Natural killer cell (primary cell): Measurements from ENCODE around the gene LRRC49. TPM values are rescaled to one million over a fixed set of nuclear protein-coding genes. Genes with fewer than 3 reads are reported as not detected.
"Not testable (repeated sequence)": the region's sequence is repeated elsewhere in the genome, so short reads cannot be mapped to it uniquely, and the experiment has no call there.

ENCODE experiments used
- ATAC-seq, 3 donors: fragments of 150-1000 bp in 2 of 3; fragments of 200-7000 bp in 1 of 3; cut with Tn5 transposase; 1 replicate in 1 of 3; 2 replicates in 2 of 3; pipeline ENCODE4 v1.10.0; 2021; ENCODE audit warnings: mild to moderate bottlenecking in 2 of 3, moderate library complexity in 2 of 3
- DNase-seq, 2 donors: peaks; one replicate each; pipeline versions ENCODE4 v3.0.0 to v3.0.0-alpha.2; 2013 to 2021; ENCODE audit warnings: mixed read lengths in 1 of 2
- H3K27ac ChIP-seq: one replicate; pipeline ENCODE4 v1.5.1; 2013; ENCODE audit warnings: mild to moderate bottlenecking, low read length
- H3K27me3 ChIP-seq: one replicate; pipeline ENCODE4 v1.6.1; 2013; ENCODE audit warnings: low read length; ENCODE audit not compliant: control insufficient read depth, insufficient read depth
- H3K36me3 ChIP-seq: one replicate; pipeline ENCODE4 v1.6.1; 2013; ENCODE audit warnings: low read length; ENCODE audit not compliant: control insufficient read depth, insufficient read depth
- H3K4me1 ChIP-seq: one replicate; pipeline ENCODE4 v1.6.1; 2013; ENCODE audit warnings: low read length; ENCODE audit not compliant: control insufficient read depth, insufficient read depth
- H3K4me3 ChIP-seq: one replicate; pipeline ENCODE4 v1.5.1; 2013; ENCODE audit warnings: low read length
- H3K9me3 ChIP-seq: one replicate; pipeline ENCODE4 v1.6.1; 2013; ENCODE audit warnings: low read length; ENCODE audit not compliant: control insufficient read depth, insufficient read depth
- H3K27ac Mint-ChIP-seq, 2 donors: one replicate each; pipeline ENCODE4 v1.8.0; 2022; ENCODE audit warnings: mild to moderate bottlenecking in 2 of 2, mixed read lengths in 2 of 2, moderate library complexity in 1 of 2
- H3K27me3 Mint-ChIP-seq, 2 donors: one replicate each; pipeline ENCODE4 v1.8.0; 2022; ENCODE audit warnings: low read depth in 2 of 2, mixed read lengths in 2 of 2
- H3K36me3 Mint-ChIP-seq: one replicate; pipeline ENCODE4 v1.8.0; 2022; ENCODE audit warnings: mixed read lengths
- H3K4me1 Mint-ChIP-seq, 2 donors: one replicate each; pipeline ENCODE4 v1.8.0; 2022; ENCODE audit warnings: mixed read lengths in 2 of 2
- H3K4me3 Mint-ChIP-seq: one replicate; pipeline ENCODE4 v1.8.0; 2022; ENCODE audit warnings: mild to moderate bottlenecking, moderate library complexity, mixed read lengths
- H3K9me3 Mint-ChIP-seq, 2 donors: one replicate each; pipeline ENCODE4 v1.8.0; 2022; ENCODE audit warnings: mixed read lengths in 2 of 2
- WGBS: methylation state at CpG from one replicate; pipeline ENCODE4 v1.1.7; 2013; ENCODE audit warnings: missing lambda C conversion rate; ENCODE audit not compliant: insufficient coverage; 5-methylcytosine and 5-hydroxymethylcytosine counted together
- intact Hi-C: fragments of 100-400 bp; cut with micrococcal nuclease; formaldehyde crosslinking; loops from one replicate; pipeline ENCODE4 v1.14.2; 2022
- total RNA-seq, 4 donors: library from RNA; stranded (reverse); fragments of 120-200 nt in 1 of 4; gene quantifications; one replicate each; pipeline versions ENCODE4 v1.2.3 to v1.2.4, GENCODE V29; 2013 to 2022
- TF ChIP-seq, protein P1 (sequence below): fragments of 200-600 bp; IDR thresholded peaks from one replicate; pipeline ENCODE4 v1.8.0; 2022; ENCODE audit warnings: antibody characterized with exemption

Gene LRRC49
- total RNA-seq, 3 donors from 2014 or later (not counting 1 experiment from before 2014, with no cell fraction given), result 0.14 to 0.38 TPM; not detected in 1

DNA sequence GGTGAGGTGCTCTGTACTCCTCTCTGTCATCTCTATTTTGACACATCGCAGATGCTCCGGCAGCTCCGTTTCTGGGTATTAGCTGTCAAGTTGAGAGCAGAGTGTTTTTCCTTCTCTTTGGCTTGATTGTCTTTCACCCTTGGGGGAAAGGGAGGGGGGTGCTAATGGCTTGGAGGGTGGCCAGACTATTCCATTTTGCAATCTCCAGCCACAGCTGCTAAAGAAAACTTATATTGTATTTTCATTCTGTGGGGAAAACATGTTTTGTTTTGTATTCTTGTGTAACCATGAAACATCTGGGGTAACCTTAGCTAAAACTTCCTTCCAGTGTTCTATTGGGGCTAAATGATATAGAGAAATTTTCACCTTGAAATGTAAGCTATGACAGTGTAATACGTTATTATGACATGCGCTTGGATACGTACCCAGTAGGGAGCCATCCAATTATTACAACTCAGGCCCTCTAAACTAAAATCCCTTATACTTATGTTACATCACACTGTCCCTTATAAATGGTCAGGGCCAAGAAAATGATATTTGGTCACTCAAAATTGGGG lies 24.6 kb upstream of the LRRC49 start:
- H3K9me3 ChIP-seq, result no peaks in the 10 kb centered on the region
- no peaks in the 10 kb centered on the region for H3K36me3 ChIP-seq
- H3K27ac Mint-ChIP-seq, result no peak overlapping the region
- TF ChIP-seq, protein P1, sequence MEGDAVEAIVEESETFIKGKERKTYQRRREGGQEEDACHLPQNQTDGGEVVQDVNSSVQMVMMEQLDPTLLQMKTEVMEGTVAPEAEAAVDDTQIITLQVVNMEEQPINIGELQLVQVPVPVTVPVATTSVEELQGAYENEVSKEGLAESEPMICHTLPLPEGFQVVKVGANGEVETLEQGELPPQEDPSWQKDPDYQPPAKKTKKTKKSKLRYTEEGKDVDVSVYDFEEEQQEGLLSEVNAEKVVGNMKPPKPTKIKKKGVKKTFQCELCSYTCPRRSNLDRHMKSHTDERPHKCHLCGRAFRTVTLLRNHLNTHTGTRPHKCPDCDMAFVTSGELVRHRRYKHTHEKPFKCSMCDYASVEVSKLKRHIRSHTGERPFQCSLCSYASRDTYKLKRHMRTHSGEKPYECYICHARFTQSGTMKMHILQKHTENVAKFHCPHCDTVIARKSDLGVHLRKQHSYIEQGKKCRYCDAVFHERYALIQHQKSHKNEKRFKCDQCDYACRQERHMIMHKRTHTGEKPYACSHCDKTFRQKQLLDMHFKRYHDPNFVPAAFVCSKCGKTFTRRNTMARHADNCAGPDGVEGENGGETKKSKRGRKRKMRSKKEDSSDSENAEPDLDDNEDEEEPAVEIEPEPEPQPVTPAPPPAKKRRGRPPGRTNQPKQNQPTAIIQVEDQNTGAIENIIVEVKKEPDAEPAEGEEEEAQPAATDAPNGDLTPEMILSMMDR, result no peak
- H3K27me3 ChIP-seq, result no peaks in the 10 kb centered on the region
- H3K4me3 ChIP-seq, result no peak overlapping the region
- no peak for DNase-seq
- H3K4me1 Mint-ChIP-seq, result no peaks in the 10 kb centered on the region
- 89% methylated on average over 6 of the region's 6 CpGs for WGBS
- intact Hi-C loops, result no loop called here
- no peak overlapping the region for H3K4me3 Mint-ChIP-seq
- H3K27me3 Mint-ChIP-seq, result peaks cover 0 to 10% of the 10 kb centered on the region in 2 donors
- H3K9me3 Mint-ChIP-seq, result no peaks in the 10 kb centered on the region
- no peak overlapping the region for H3K27ac ChIP-seq
- no peaks in the 10 kb centered on the region for H3K4me1 ChIP-seq
- no peak for ATAC-seq
- no peaks in the 10 kb centered on the region for H3K36me3 Mint-ChIP-seq

DNA sequence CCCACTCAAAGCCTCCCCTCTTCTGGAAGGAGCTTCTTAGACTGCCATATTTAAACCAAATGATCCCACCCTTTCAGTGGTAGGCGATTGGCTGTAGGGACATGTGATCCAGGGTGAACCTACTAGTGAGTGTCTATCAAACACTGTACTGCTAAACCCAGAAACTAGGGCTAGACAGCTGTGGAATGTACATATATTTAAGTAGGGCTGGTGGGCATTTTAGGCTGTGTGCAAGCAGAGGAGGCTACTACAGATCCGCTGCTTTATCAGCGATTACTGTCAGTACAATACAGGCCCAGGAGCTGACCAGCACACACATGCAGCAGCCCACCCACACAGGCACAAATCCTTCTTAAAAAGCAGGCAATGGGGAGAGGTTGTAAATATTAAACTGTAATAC lies 23.3 kb upstream of the LRRC49 start:
- no peaks in the 10 kb centered on the region for H3K36me3 ChIP-seq
- Mint-ChIP-seq H3K27me3 (peaks cover 12 to 17% of the 10 kb centered on the region in 2 donors), H3K27ac (no peak overlapping the region), H3K4me3 (no peak overlapping the region), H3K4me1 (no peaks in the 10 kb centered on the region), H3K36me3 (no peaks in the 10 kb centered on the region), H3K9me3 (no peaks in the 10 kb centered on the region)
- H3K4me3 ChIP-seq, result no peak overlapping the region
- no peak overlapping the region for H3K27ac ChIP-seq
- H3K9me3 ChIP-seq, result no peaks in the 10 kb centered on the region
- H3K4me1 ChIP-seq, result no peaks in the 10 kb centered on the region
- intact Hi-C loops, result no loop called here
- DNase-seq (no peak), ATAC-seq (no peak)
- TF ChIP-seq, protein P1, result no peak
- 87% methylated on average over 3 of the region's 3 CpGs for WGBS
- no peaks in the 10 kb centered on the region for H3K27me3 ChIP-seq

DNA sequence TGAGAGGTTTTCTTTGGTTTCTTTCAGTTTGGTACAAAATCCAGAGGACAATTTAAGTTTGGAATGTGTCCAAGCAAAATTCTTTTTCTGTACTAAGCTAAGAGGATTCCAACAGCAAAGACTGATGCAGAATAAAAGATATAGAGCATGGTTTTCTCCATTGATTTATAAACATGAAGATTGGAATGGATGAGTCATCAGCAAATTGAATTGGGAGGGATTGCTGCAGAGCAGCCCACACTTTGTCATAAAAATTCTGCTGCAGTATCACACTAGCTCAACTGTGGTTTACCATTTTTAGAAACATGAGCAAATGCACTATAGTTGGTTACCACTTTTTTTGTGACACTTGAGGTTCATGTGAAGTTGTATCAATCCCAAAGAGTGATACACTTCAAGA lies 22.6 kb upstream of the LRRC49 start:
- Histone ChIP-seq H3K27me3 (no peaks in the 10 kb centered on the region), H3K36me3 (no peaks in the 10 kb centered on the region), H3K4me3 (no peak overlapping the region), H3K27ac (no peak overlapping the region), H3K9me3 (no peaks in the 10 kb centered on the region), H3K4me1 (no peaks in the 10 kb centered on the region)
- Mint-ChIP-seq H3K36me3 (no peaks in the 10 kb centered on the region), H3K9me3 (no peaks in the 10 kb centered on the region), H3K27me3 (peaks cover 19 to 22% of the 10 kb centered on the region in 2 donors), H3K4me1 (no peaks in the 10 kb centered on the region), H3K27ac (no peak overlapping the region), H3K4me3 (no peak overlapping the region)
- DNase-seq (no peak), ATAC-seq (no peak)
- TF ChIP-seq, protein P1, result no peak
- intact Hi-C loops, result no loop called here

DNA sequence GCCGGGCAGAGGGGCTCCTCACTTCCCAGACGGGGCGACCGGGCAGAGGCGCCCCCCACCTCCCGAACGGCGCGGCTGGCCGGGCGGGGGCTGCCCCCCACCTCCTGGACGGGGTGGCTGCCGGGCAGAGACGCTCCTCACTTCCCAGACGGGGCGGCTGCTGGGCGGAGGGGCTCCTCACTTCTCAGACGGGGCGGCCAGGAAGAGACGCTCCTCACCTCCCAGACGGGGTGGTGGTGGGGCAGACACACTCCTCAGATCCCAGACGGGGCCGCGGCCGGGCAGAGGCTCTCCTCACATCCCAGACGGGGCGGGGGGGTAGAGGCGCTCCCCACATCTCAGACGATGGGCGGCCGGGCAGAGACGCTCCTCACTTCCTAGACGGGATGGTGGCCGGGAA lies 21.1 kb upstream of the LRRC49 start:
- intact Hi-C loops, H3K4me1 ChIP-seq, H3K9me3 ChIP-seq, H3K27me3 ChIP-seq, H3K27ac ChIP-seq, ATAC-seq, H3K36me3 Mint-ChIP-seq, H3K27ac Mint-ChIP-seq, H3K4me3 ChIP-seq, H3K4me3 Mint-ChIP-seq, H3K36me3 ChIP-seq, DNase-seq, H3K4me1 Mint-ChIP-seq, H3K9me3 Mint-ChIP-seq: not testable (repeated sequence)
- WGBS, result 95% methylated on average over 33 of the region's 34 CpGs
- H3K27me3 Mint-ChIP-seq, result peaks cover 26 to 34% of the 10 kb centered on the region in 2 donors
